ENCODE results near the gene BEST4.

- TF ChIP-seq CTCF (IDR thresholded peaks at IDR 0.05) (no peak), EZH2 (IDR thresholded peaks at IDR 0.05) (no peak)
These were observed 22.3 kb upstream of the BEST4 start for GRCh38 chr1:44810101-44810761.

Measured in neural progenitor cell (in vitro differentiated cells).